Chondrocyte (in vitro differentiated cells): ENCODE measurements around the gene TSGA10IP. TPM values are rescaled to one million over a fixed set of nuclear protein-coding genes. Genes with fewer than 3 reads are reported as not detected.

Experiments
- DNase-seq: peaks from one replicate; pipeline ENCODE4 v3.0.0; 2021; ENCODE audit warnings: mixed read lengths, low spot score
- H3K27ac Mint-ChIP-seq: one replicate; pipeline ENCODE4 v1.8.0; 2021; ENCODE audit warnings: mild to moderate bottlenecking, moderate library complexity, mixed read lengths; ENCODE audit not compliant: unreplicated experiment
- H3K27me3 Mint-ChIP-seq: 2 replicates; pipeline ENCODE4 v1.8.0; 2021; ENCODE audit warnings: low read depth, mixed read lengths
- H3K36me3 Mint-ChIP-seq: 2 replicates; pipeline ENCODE4 v1.8.0; 2021; ENCODE audit warnings: low read depth, mixed read lengths
- H3K4me1 Mint-ChIP-seq: 2 replicates; pipeline ENCODE4 v1.8.0; 2021; ENCODE audit warnings: low read depth, mild to moderate bottlenecking, mixed read lengths
- H3K4me3 Mint-ChIP-seq: one replicate; pipeline ENCODE4 v1.8.0; 2021; ENCODE audit warnings: mild to moderate bottlenecking, moderate library complexity, mixed read lengths; ENCODE audit not compliant: unreplicated experiment
- H3K9me3 Mint-ChIP-seq: 2 replicates; pipeline ENCODE4 v1.8.0; 2021; ENCODE audit warnings: low read depth, mixed read lengths
- CTCF ChIP-seq: fragments of 200-600 bp; sonication (generic); IDR thresholded peaks from 2 replicates; pipeline ENCODE4 v1.5.0; 2021; ENCODE audit warnings: antibody characterized with exemption, mild to moderate bottlenecking, moderate library complexity
- total RNA-seq: library from RNA; stranded (reverse); gene quantifications from 3 replicates; pipeline ENCODE4 v1.2.1, GENCODE V29; 2021

TSGA10IP gene
- total RNA-seq, 1 donor from 2014 or later = not detected

- peak; percentile 100 for DNase-seq
- H3K36me3 Mint-ChIP-seq = peaks cover 15% of the 10 kb centered on the region
- H3K27me3 Mint-ChIP-seq = no peaks in the 10 kb centered on the region
- peak within 1 kb of the TSS; percentile 91 for H3K27ac Mint-ChIP-seq
- peak within 1 kb of the TSS; percentile 90 for H3K4me3 Mint-ChIP-seq
- peaks cover 46% of the 10 kb centered on the region for H3K4me1 Mint-ChIP-seq
- no peaks in the 10 kb centered on the region for H3K9me3 Mint-ChIP-seq
- no peak for TF ChIP-seq CTCF
Observed at GRCh38 chr11:65919141-65919572, 26.1 kb upstream of the TSGA10IP start, which contains the start of gene DRAP1. DRAP1 (plus strand) TSS chr11:65919426; CDS start chr11:65919502, 76 bp downstream.

GRCh38 chr11:65919573-65920371 is 25.5 kb upstream of the TSGA10IP start:
- Mint-ChIP-seq H3K4me3 (peak overlapping the region; percentile 90), H3K4me1 (peaks cover 40% of the 10 kb centered on the region), H3K27me3 (no peaks in the 10 kb centered on the region), H3K9me3 (no peaks in the 10 kb centered on the region), H3K27ac (peak overlapping the region; percentile 39), H3K36me3 (peaks cover 15% of the 10 kb centered on the region)
- no peak for TF ChIP-seq CTCF
- no peak for DNase-seq

GRCh38 chr11:65920372-65920802 is 24.9 kb upstream of the TSGA10IP start:
- peaks cover 15% of the 10 kb centered on the region for H3K36me3 Mint-ChIP-seq
- no peak overlapping the region for H3K27ac Mint-ChIP-seq
- TF ChIP-seq CTCF = no peak
- DNase-seq = no peak
- H3K4me1 Mint-ChIP-seq = peaks cover 34% of the 10 kb centered on the region
- H3K4me3 Mint-ChIP-seq = peak overlapping the region; percentile 90
- no peaks in the 10 kb centered on the region for H3K9me3 Mint-ChIP-seq
- H3K27me3 Mint-ChIP-seq = no peaks in the 10 kb centered on the region

GRCh38 chr11:65921033-65921555 is 24.2 kb upstream of the TSGA10IP start:
- H3K27ac Mint-ChIP-seq = no peak overlapping the region
- TF ChIP-seq CTCF = no peak
- no peaks in the 10 kb centered on the region for H3K9me3 Mint-ChIP-seq
- peaks cover 15% of the 10 kb centered on the region for H3K36me3 Mint-ChIP-seq
- DNase-seq = no peak
- no peak overlapping the region for H3K4me3 Mint-ChIP-seq
- no peaks in the 10 kb centered on the region for H3K27me3 Mint-ChIP-seq
- H3K4me1 Mint-ChIP-seq = peaks cover 27% of the 10 kb centered on the region

GRCh38 chr11:65921876-65922275 is 23.4 kb upstream of the TSGA10IP start:
- DNase-seq = no peak
- TF ChIP-seq CTCF = no peak
- no peak overlapping the region for H3K4me3 Mint-ChIP-seq

More at GRCh38 chr11:65921876-65922275, 23.4 kb upstream of the TSGA10IP start:
- Mint-ChIP-seq H3K27me3 (no peaks in the 10 kb centered on the region), H3K4me1 (peaks cover 19% of the 10 kb centered on the region), H3K9me3 (no peaks in the 10 kb centered on the region), H3K27ac (no peak overlapping the region), H3K36me3 (peaks cover 13% of the 10 kb centered on the region)
